DOHH2 (cell line): ENCODE data around the gene KCNIP1.

Experiments
- H3F3A ChIP-seq: fragments of 200-600 bp; sonication (generic), shearing (Covaris generic); 2 replicates; pipeline ENCODE4 v1.6.0; 2016; ENCODE audit warnings: antibody characterized with exemption, mild to moderate bottlenecking; ENCODE audit not compliant: control insufficient read depth, insufficient read depth
- H3K27ac ChIP-seq: fragments of 200-600 bp; sonication (generic); 2 replicates; pipeline ENCODE4 v1.5.1; 2014; ENCODE audit warnings: low read depth, mild to moderate bottlenecking, low read length, moderate library complexity
- H3K27me3 ChIP-seq: fragments of 200-600 bp; sonication (generic); 2 replicates; pipeline ENCODE4 v1.6.1; 2014; ENCODE audit warnings: mild to moderate bottlenecking, low read length, mixed read lengths; ENCODE audit not compliant: control insufficient read depth
- H3K36me3 ChIP-seq: fragments of 200-600 bp; sonication (generic); 2 replicates; pipeline ENCODE4 v1.6.1; 2014; ENCODE audit warnings: mild to moderate bottlenecking, low read length, moderate library complexity, mixed read lengths; ENCODE audit not compliant: control insufficient read depth
- H3K4me1 ChIP-seq: fragments of 200-600 bp; sonication (generic); 2 replicates; pipeline ENCODE4 v1.6.1; 2014; ENCODE audit warnings: mild to moderate bottlenecking, low read length, mixed read lengths; ENCODE audit not compliant: control insufficient read depth
- H3K4me2 ChIP-seq: fragments of 200-600 bp; sonication (generic); 2 replicates; pipeline ENCODE4 v1.6.0; 2014; ENCODE audit warnings: mild to moderate bottlenecking, low read length, moderate library complexity
- H3K4me3 ChIP-seq: fragments of 200-600 bp; sonication (generic); 2 replicates; pipeline ENCODE4 v1.5.1; 2014; ENCODE audit warnings: mild to moderate bottlenecking, low read length, mixed read lengths
- H3K79me2 ChIP-seq: fragments of 200-600 bp; sonication (generic); 2 replicates; pipeline ENCODE4 v1.6.1; 2014; ENCODE audit warnings: mild to moderate bottlenecking, low read length, mixed read lengths; ENCODE audit not compliant: control insufficient read depth
- H3K9me2 ChIP-seq: fragments of 200-600 bp; sonication (generic); replicated peaks from 2 replicates; pipeline ENCODE4 v1.6.1; 2014; ENCODE audit warnings: mild to moderate bottlenecking, low read length, mixed read lengths; ENCODE audit not compliant: control insufficient read depth
- H3K9me3 ChIP-seq: fragments of 200-600 bp; sonication (generic); 2 replicates; pipeline ENCODE4 v1.6.1; 2014; ENCODE audit warnings: antibody characterized with exemption, low read length, mixed read lengths; ENCODE audit not compliant: control insufficient read depth, insufficient read depth
- H4K20me1 ChIP-seq: fragments of 200-600 bp; sonication (generic); 2 replicates; pipeline ENCODE4 v1.6.0; 2014; ENCODE audit warnings: low read depth, mild to moderate bottlenecking, antibody characterized with exemption, low read length, moderate library complexity; ENCODE audit not compliant: control insufficient read depth, insufficient read depth
- CTCF ChIP-seq: fragments of 200-600 bp; sonication (generic); IDR thresholded peaks from one replicate; pipeline ENCODE4 v1.5.1; 2014; ENCODE audit warnings: antibody characterized with exemption, mild to moderate bottlenecking, low read depth, low read length; ENCODE audit not compliant: poor library complexity, severe bottlenecking
- EZH2phosphoT487 ChIP-seq: fragments of 200-600 bp; sonication (generic); IDR thresholded peaks from 2 replicates; pipeline ENCODE4 v1.6.1; 2017; ENCODE audit warnings: borderline replicate concordance, mild to moderate bottlenecking, antibody characterized with exemption, low read length, moderate library complexity, mixed read lengths

Gene KCNIP1

GRCh38 chr5:170524576-170524975 is 20.8 kb downstream of the KCNIP1 start:
- no peaks in the 10 kb centered on the region for H3K79me2 ChIP-seq
- H3K4me1 ChIP-seq: no peaks in the 10 kb centered on the region
- H3K4me2 ChIP-seq: no peak overlapping the region
- H3K36me3 ChIP-seq: no peaks in the 10 kb centered on the region
- TF ChIP-seq CTCF: no peak
- TF ChIP-seq EZH2phosphoT487: no peak
- H3K27ac ChIP-seq: no peak overlapping the region
- H3K27me3 ChIP-seq: no peaks in the 10 kb centered on the region
- no peaks in the 10 kb centered on the region for H3F3A ChIP-seq
- no peaks in the 10 kb centered on the region for H3K9me3 ChIP-seq
- H3K4me3 ChIP-seq: no peak overlapping the region
- no peaks in the 10 kb centered on the region for H3K9me2 ChIP-seq
- H4K20me1 ChIP-seq: no peaks in the 10 kb centered on the region

- Histone ChIP-seq H3K4me1 (no peaks in the 10 kb centered on the region), H3K9me3 (no peaks in the 10 kb centered on the region), H3K79me2 (no peaks in the 10 kb centered on the region), H3K9me2 (no peaks in the 10 kb centered on the region), H3K4me3 (no peak overlapping the region), H3K27me3 (no peaks in the 10 kb centered on the region), H3F3A (no peaks in the 10 kb centered on the region), H3K27ac (no peak overlapping the region), H4K20me1 (no peaks in the 10 kb centered on the region), H3K36me3 (no peaks in the 10 kb centered on the region), H3K4me2 (no peak overlapping the region)
- TF ChIP-seq CTCF: no peak
- TF ChIP-seq EZH2phosphoT487: no peak
These were observed 21.8 kb downstream of the KCNIP1 start for GRCh38 chr5:170525470-170526211.

GRCh38 chr5:170527991-170528390 is 24.2 kb downstream of the KCNIP1 start:
- no peak overlapping the region for H3K4me3 ChIP-seq
- no peaks in the 10 kb centered on the region for H4K20me1 ChIP-seq
- H3K4me1 ChIP-seq: no peaks in the 10 kb centered on the region
- no peaks in the 10 kb centered on the region for H3F3A ChIP-seq
- no peaks in the 10 kb centered on the region for H3K27me3 ChIP-seq
- H3K27ac ChIP-seq: no peak overlapping the region
- H3K9me2 ChIP-seq: no peaks in the 10 kb centered on the region
- no peaks in the 10 kb centered on the region for H3K9me3 ChIP-seq
- TF ChIP-seq CTCF (no peak), EZH2phosphoT487 (no peak)
- no peak overlapping the region for H3K4me2 ChIP-seq
- no peaks in the 10 kb centered on the region for H3K79me2 ChIP-seq
- H3K36me3 ChIP-seq: no peaks in the 10 kb centered on the region
